GM12891 (cell line): Measurements from ENCODE around the gene DOCK7.

Experiments
- PAX5 ChIP-seq: IDR thresholded peaks from 2 replicates; pipeline ENCODE4 v1.6.1; 2011; ENCODE audit warnings: low read length, moderate library complexity, mild to moderate bottlenecking; ENCODE audit not compliant: insufficient read depth, severe bottlenecking
- POLR2A ChIP-seq: IDR thresholded peaks from 2 replicates; pipeline ENCODE4 v1.6.1; 2011; ENCODE audit warnings: low read depth, low read length, control low read depth
- POLR2AphosphoS5 ChIP-seq: IDR thresholded peaks from 2 replicates; pipeline ENCODE4 v1.6.1; 2011; ENCODE audit warnings: low read depth, low read length, control low read depth
- POU2F2 ChIP-seq: IDR thresholded peaks from 2 replicates; pipeline ENCODE4 v1.6.1; 2011; ENCODE audit warnings: low read depth, mild to moderate bottlenecking, control low read depth, low read length, moderate library complexity
- TAF1 ChIP-seq: IDR thresholded peaks from 2 replicates; pipeline ENCODE4 v1.6.1; 2011; ENCODE audit warnings: low read depth, low read length, control low read depth

- TF ChIP-seq POLR2AphosphoS5 (no peak), POLR2A (no peak), PAX5 (no peak), TAF1 (no peak), POU2F2 (no peak)
These were observed 235.2 kb downstream of the DOCK7 start for GRCh38 chr1:62452951-62453350.
